HepG2 (cell line): ENCODE data around the gene CCDC116. TPM values are rescaled to one million over a fixed set of nuclear protein-coding genes. Genes with fewer than 3 reads are reported as not detected.

Experiments used
- MED13 ChIP-seq: sonication (generic); formaldehyde crosslinking; IDR thresholded peaks from 2 replicates; pipeline ENCODE4 v1.5.0; 2020; ENCODE audit warnings: missing genetic modification reagents
- MLX ChIP-seq: IDR thresholded peaks from 2 replicates; pipeline ENCODE4 v1.6.1; 2016
- NFYB ChIP-seq: sonication (generic); formaldehyde crosslinking; IDR thresholded peaks from 2 replicates; pipeline ENCODE4 v1.4.0; 2020; ENCODE audit warnings: missing genetic modification reagents
- PCBP1 ChIP-seq: fragments of 200-400 bp; formaldehyde crosslinking; IDR thresholded peaks from 2 replicates; pipeline ENCODE4 v1.6.1; 2017; ENCODE audit warnings: mild to moderate bottlenecking, low read depth, low read length, borderline replicate concordance
- RBFOX2 ChIP-seq: fragments of 200-400 bp; formaldehyde crosslinking; IDR thresholded peaks from 2 replicates; pipeline ENCODE4 v1.6.1; 2017; ENCODE audit warnings: low read depth, mild to moderate bottlenecking, low read length
- SNAPC4 ChIP-seq: sonication (generic); formaldehyde crosslinking; IDR thresholded peaks from 2 replicates; pipeline ENCODE4 v1.4.0; 2020; ENCODE audit warnings: mild to moderate bottlenecking, missing genetic modification reagents
- TFAP4 ChIP-seq: sonication (generic); IDR thresholded peaks from 2 replicates; pipeline ENCODE4 v1.6.1; 2016; ENCODE audit warnings: low read depth, borderline replicate concordance
- ZNF432 ChIP-seq: sonication (generic); formaldehyde crosslinking; IDR thresholded peaks from 2 replicates; pipeline ENCODE4 v1.5.0; 2020; ENCODE audit warnings: missing genetic modification reagents, mild to moderate bottlenecking, borderline replicate concordance
- ZNF691 ChIP-seq: sonication (generic); formaldehyde crosslinking; IDR thresholded peaks from 2 replicates; pipeline ENCODE4 v1.4.0; 2020; ENCODE audit warnings: missing genetic modification reagents, low read depth, mild to moderate bottlenecking, borderline replicate concordance
- polyA plus RNA-seq, 8 experiments: library from polyadenylated mRNA; depleted of rRNA in 3 of 8; stranded (reverse) in 7 of 8; unstranded in 1 of 8; fragments of >200 nt; fragmentation: Illumina TruSeq in 4 of 8; extraction: Trizol in 4 of 8; gene quantifications; 2 replicates each; pipeline versions ENCODE4 v1.2.1 to v1.2.3, GENCODE V29; 2011 to 2016; ENCODE audit warnings: low read depth in 4 of 8, missing spikeins in 1 of 8, mixed read lengths in 1 of 8; ENCODE audit not compliant: insufficient read depth in 1 of 8
- total RNA-seq, 5 experiments: library from RNA; depleted of rRNA; stranded (reverse); fragments of >200 nt; fragmentation: Illumina TruSeq; extraction: Trizol; gene quantifications; 2 replicates each; pipeline ENCODE4 v1.2.3, GENCODE V29; 2016; ENCODE audit warnings: low read depth in 1 of 5
- TF ChIP-seq, protein P1 (sequence below): sonication (generic); formaldehyde crosslinking; IDR thresholded peaks from 2 replicates; pipeline ENCODE4 v1.4.0; 2020; ENCODE audit warnings: missing genetic modification reagents, borderline replicate concordance
- TF ChIP-seq, protein P2 (sequence below): sonication (generic); formaldehyde crosslinking; IDR thresholded peaks from 2 replicates; pipeline ENCODE4 v1.5.0; 2020; ENCODE audit warnings: mild to moderate bottlenecking, missing genetic modification reagents
- TF ChIP-seq, protein P3 (sequence below): IDR thresholded peaks from 2 replicates; pipeline ENCODE4 v1.6.1; 2016; ENCODE audit warnings: missing compliant biosample characterization, missing genetic modification reagents, borderline replicate concordance
- TF ChIP-seq, protein P4 (sequence below): IDR thresholded peaks from 2 replicates; pipeline ENCODE4 v1.6.1; 2016; ENCODE audit warnings: missing compliant biosample characterization, missing genetic modification reagents, borderline replicate concordance

CCDC116 gene
- total and polyA plus RNA-seq, 2 of the 13 experiments (the other 11 are each of a cell fraction or from before 2014, with no cell fraction given), result 0.15 to 0.33 TPM

- TF ChIP-seq, protein P1, sequence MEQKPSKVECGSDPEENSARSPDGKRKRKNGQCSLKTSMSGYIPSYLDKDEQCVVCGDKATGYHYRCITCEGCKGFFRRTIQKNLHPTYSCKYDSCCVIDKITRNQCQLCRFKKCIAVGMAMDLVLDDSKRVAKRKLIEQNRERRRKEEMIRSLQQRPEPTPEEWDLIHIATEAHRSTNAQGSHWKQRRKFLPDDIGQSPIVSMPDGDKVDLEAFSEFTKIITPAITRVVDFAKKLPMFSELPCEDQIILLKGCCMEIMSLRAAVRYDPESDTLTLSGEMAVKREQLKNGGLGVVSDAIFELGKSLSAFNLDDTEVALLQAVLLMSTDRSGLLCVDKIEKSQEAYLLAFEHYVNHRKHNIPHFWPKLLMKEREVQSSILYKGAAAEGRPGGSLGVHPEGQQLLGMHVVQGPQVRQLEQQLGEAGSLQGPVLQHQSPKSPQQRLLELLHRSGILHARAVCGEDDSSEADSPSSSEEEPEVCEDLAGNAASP (CRISPR knock-in tag), result no peak
- no peak for TF ChIP-seq NFYB (CRISPR knock-in tag)
- TF ChIP-seq PCBP1, result peak; percentile 76; the same call in 1 of the 2 replicates
- peak; percentile 36; the same call in 1 of the 2 replicates for TF ChIP-seq RBFOX2
- TF ChIP-seq ZNF691, result peak; percentile 67; the same call in 1 of the 2 replicates
- no peak for TF ChIP-seq ZNF432 (CRISPR knock-in tag)
- TF ChIP-seq TFAP4, result peak; percentile 55; the same call in 1 of the 2 replicates
- TF ChIP-seq, protein P2, sequence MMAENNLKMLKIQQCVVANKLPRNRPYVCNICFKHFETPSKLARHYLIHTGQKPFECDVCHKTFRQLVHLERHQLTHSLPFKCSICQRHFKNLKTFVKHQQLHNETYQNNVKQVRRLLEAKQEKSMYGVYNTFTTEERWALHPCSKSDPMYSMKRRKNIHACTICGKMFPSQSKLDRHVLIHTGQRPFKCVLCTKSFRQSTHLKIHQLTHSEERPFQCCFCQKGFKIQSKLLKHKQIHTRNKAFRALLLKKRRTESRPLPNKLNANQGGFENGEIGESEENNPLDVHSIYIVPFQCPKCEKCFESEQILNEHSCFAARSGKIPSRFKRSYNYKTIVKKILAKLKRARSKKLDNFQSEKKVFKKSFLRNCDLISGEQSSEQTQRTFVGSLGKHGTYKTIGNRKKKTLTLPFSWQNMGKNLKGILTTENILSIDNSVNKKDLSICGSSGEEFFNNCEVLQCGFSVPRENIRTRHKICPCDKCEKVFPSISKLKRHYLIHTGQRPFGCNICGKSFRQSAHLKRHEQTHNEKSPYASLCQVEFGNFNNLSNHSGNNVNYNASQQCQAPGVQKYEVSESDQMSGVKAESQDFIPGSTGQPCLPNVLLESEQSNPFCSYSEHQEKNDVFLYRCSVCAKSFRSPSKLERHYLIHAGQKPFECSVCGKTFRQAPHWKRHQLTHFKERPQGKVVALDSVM (CRISPR knock-in tag), result peak; percentile 91
- TF ChIP-seq, protein P3, sequence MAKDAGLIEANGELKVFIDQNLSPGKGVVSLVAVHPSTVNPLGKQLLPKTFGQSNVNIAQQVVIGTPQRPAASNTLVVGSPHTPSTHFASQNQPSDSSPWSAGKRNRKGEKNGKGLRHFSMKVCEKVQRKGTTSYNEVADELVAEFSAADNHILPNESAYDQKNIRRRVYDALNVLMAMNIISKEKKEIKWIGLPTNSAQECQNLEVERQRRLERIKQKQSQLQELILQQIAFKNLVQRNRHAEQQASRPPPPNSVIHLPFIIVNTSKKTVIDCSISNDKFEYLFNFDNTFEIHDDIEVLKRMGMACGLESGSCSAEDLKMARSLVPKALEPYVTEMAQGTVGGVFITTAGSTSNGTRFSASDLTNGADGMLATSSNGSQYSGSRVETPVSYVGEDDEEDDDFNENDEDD (CRISPR knock-in tag), result peak; percentile 33; the same call in 1 of the 2 replicates
- no peak for TF ChIP-seq SNAPC4 (CRISPR knock-in tag)
- peak; percentile 70 for TF ChIP-seq MLX (CRISPR knock-in tag)
- no peak for TF ChIP-seq MED13
- TF ChIP-seq, protein P4, sequence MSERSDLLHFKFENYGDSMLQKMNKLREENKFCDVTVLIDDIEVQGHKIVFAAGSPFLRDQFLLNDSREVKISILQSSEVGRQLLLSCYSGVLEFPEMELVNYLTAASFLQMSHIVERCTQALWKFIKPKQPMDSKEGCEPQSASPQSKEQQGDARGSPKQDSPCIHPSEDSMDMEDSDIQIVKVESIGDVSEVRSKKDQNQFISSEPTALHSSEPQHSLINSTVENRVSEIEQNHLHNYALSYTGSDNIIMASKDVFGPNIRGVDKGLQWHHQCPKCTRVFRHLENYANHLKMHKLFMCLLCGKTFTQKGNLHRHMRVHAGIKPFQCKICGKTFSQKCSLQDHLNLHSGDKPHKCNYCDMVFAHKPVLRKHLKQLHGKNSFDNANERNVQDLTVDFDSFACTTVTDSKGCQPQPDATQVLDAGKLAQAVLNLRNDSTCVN (CRISPR knock-in tag), result no peak
These were observed 45.3 kb downstream of the CCDC116 start (continued) for GRCh38 chr22:21677606-21678443.
